ENCODE measurements around the gene SLC38A5. TPM values are rescaled to one million over a fixed set of nuclear protein-coding genes. Genes with fewer than 3 reads are reported as not detected.
"Not testable (repeated sequence)": the region's sequence is repeated elsewhere in the genome, so short reads cannot be mapped to it uniquely, and the experiment has no call there.

SLC38A5 gene
- total RNA-seq = 10 to 100 TPM in 1 of 2 donors, 1 to 10 TPM in 1; 9.2 to 11.2 TPM
- long read RNA-seq, donor 1, partial matches to known transcripts = 0 of 4 reads
- long read RNA-seq, donor 1, other reads (novel, unspliced or antisense) = 4 of 4 reads
- long read RNA-seq, donor 2, transcript SLC38A5-210 (16 exons, 2,659 nt) = major isoform, 6 of 21 reads
- long read RNA-seq, donor 2, partial matches to known transcripts = 3 of 21 reads
- long read RNA-seq, donor 2, other reads (novel, unspliced or antisense) = 12 of 21 reads

DNA sequence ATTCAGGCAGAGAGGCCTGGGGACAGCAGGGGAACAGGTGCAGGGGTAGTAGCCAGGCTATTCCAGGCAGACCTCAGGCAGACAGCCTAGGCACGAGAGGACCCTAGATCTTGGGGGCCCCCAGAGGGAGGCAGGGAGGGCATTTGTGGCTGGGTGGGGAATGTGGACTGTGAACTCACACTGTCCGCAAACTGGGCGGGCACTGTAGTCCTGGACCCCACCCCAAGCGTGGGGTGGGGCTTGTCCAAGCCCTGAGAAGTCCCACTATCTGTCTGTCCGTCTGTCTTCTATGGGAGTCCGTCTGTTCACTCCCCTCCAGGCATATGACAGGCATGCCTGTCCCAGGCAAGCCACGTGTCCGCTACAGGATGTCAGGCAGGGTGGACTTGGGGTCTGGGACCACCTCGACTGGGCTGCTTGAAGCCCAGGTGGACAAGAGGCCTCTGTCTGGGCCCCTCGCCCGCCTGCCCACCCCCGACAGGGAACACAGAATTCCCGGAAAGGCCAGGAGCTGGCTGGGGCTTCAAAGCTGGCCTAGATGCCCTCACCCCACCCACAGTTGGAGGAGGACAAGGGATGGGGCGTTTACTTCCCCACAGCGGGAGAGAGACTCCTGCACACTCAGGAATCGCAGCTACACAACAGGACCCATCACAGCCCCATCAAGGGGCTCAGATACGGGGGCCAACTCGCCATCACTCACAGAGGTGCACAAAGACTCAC lies at the start of gene SLC38A5:
SLC38A5 (minus strand) TSS at position 151 of the 723 bp plus-strand sequence. CDS start 2,336 bp downstream, outside the sequence.
- intact Hi-C loops (cut with DNase I) = no loop called here
- DNase-seq (ENCODE audit: low spot score) = peak; percentile 57

DNA sequence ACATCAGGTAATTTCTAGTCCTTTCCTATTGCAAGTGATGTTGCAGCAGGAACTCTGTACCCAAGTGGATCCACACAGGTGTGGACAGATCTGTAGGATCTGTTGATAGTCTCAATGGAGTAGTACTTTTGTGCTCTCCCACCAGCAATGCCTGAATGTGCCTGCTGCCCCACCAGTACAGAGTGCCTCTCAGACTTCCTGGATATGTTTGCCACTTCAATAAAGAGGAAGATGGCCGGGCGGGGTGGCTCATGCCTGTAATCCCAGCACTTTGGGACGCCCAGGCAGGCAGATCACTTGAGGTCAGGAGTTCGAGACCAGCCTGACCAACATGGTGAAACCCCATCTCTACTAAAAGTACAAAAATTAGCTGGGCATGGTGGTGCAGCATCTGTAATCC lies 49.4 kb upstream of the SLC38A5 start:
- DNase-seq (ENCODE audit: low spot score) = not testable (repeated sequence)
- intact Hi-C loops (cut with DNase I) = loop anchor here in 1 of 2 donors (5.0 kb wide), 1 partner anchor 562 kb away; no protein-coding TSS in a partner anchor

GRCh38 chrX:48516987-48517386 lies 46.9 kb upstream of the SLC38A5 start:
- DNase-seq (ENCODE audit: low spot score) = peak; percentile 65
- intact Hi-C loops (cut with DNase I) = loop anchor here in 1 of 2 donors (5.0 kb wide), 1 partner anchor 560 kb away; no protein-coding TSS in a partner anchor

- no peak for DNase-seq (ENCODE audit: low spot score)
- intact Hi-C loops (cut with DNase I) = loop anchor here in 1 of 2 donors (5.0 kb wide), 1 partner anchor 559 kb away; no protein-coding TSS in a partner anchor
Measured at GRCh38 chrX:48516285-48516684, 46.2 kb upstream of the SLC38A5 start.

GRCh38 chrX:48515842-48516241 lies 45.8 kb upstream of the SLC38A5 start:
- intact Hi-C loops (cut with DNase I) = loop anchor here in 1 of 2 donors (5.0 kb wide), 1 partner anchor 559 kb away; no protein-coding TSS in a partner anchor
- DNase-seq (ENCODE audit: low spot score) = peak; percentile 54

GRCh38 chrX:48514868-48515460 lies 44.9 kb upstream of the SLC38A5 start:
- peak; percentile 58 for DNase-seq (ENCODE audit: low spot score)
- intact Hi-C loops (cut with DNase I) = loop anchor here in 1 of 2 donors (5.0 kb wide), 2 partner anchors 558 to 1988 kb away; no protein-coding TSS in a partner anchor

DNA sequence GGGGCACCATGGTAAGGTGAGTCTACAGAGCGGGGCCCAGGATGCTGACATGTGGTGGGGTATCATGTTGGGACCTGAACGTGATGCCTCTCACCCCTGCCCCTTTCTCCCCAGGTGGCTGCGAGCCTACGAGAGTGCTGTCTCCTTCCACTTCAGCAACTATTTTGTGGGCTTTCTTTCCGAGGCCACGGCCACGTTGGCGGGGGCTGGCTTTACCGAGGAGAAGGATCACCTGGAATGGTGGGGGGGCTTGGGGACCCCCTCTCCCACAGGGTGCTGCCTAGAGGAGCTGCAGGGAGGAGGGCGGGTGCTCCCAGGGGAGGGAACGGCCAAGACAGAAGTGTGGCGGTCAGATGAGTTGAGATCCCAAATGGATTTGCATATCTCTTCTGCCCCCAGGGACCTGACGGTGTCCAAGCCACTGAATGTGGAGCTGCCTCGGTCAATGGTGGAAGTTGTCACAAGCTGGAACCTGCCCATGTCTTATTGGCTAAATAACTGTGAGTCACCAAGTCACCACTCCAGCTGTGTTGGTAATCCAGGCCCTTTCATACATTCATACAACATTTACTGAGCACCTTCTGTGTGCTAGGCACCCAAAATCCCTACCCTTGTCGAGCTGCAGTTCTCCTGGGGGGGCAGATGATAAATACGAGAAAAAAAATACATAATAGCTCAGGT lies 44.2 kb upstream of the SLC38A5 start:
- intact Hi-C loops (cut with DNase I) = loop anchor here in 1 of 2 donors (5.0 kb wide), 1 partner anchor 1987 kb away; no protein-coding TSS in a partner anchor
- no peak for DNase-seq (ENCODE audit: low spot score)

- DNase-seq (ENCODE audit: low spot score) = no peak
- intact Hi-C loops (cut with DNase I) = loop anchor here in 1 of 2 donors (5.0 kb wide), 1 partner anchor 1986 kb away; no protein-coding TSS in a partner anchor
Measured at GRCh38 chrX:48513670-48514069, 43.6 kb upstream of the SLC38A5 start.

GRCh38 chrX:48512371-48512935 lies 42.4 kb upstream of the SLC38A5 start:
- intact Hi-C loops (cut with DNase I) = loop anchor here in 1 of 2 donors (5.0 kb wide), 1 partner anchor 1985 kb away; no protein-coding TSS in a partner anchor
- DNase-seq (ENCODE audit: low spot score) = no peak

DNA sequence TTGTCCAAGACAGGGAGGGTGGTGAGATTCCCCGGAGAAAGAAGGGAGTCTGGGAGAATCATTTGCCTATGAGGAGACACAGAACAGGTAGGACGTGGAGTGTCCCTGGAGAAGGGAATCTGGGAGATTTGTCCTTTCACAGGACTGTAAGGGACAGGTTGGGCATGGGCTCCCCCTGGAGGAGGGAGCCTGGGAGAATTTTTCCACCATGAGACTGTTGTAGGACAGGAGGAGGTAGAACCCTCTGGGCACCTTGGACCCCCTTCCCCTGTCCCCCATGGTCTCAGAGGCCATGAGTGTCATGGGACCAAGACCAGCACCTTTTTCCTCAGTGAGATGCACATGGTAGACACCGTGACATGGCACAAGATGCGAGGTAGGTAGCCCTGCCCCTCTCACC lies 41.5 kb upstream of the SLC38A5 start:
- DNase-seq (ENCODE audit: low spot score) = no peak
- intact Hi-C loops (cut with DNase I) = loop anchor here in 1 of 2 donors (5.0 kb wide), 1 partner anchor 1984 kb away; no protein-coding TSS in a partner anchor

GRCh38 chrX:48509619-48510018 lies 39.6 kb upstream of the SLC38A5 start:
- no peak for DNase-seq (ENCODE audit: low spot score)
- intact Hi-C loops (cut with DNase I) = loop anchor here in 1 of 2 donors (5.0 kb wide), 1 partner anchor 1982 kb away; no protein-coding TSS in a partner anchor

GRCh38 chrX:48509245-48509590 lies 39.2 kb upstream of the SLC38A5 start:
- DNase-seq (ENCODE audit: low spot score) = no peak
- intact Hi-C loops (cut with DNase I) = no loop called here

DNA sequence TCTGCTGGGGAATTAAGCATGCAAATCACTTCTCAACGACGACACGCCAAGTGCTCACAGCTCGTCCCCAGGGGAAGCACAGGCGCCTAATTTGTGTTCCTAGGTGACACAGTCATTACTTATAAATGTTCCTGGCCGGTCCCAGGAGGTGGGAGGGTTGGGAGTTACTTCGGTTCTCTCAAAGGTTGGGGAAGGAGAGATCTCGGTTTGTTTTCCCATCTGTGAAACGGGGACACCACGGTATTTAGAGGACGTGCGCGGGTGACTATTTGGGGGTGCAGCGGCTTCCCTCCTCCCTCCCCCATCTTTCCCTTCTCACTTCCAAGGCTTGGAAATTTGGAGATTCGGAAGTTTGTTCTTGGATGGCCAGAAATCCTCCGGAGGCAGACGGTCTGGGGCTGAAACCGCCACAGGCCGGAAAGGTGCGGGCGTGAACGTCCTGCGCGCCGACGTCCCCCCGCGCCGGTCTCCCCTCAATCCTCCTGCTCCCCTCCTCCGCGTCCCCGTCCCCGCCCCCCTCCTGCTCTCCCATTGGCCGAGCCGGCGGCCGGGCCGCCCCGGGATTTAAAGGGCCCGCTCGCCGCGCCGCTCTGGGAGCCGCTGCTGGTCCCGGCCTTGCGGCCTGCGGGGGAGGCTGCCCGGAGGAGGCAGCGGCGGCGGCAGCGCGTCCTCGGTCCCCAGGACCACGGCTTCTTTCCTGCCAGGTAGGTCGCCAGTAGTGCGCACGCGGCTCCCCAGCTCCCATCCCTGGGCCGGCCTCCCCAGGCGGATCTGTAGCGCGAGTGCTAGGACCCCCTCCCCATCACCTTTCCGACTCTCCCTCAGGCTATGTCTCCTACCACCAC lies 38.6 kb upstream of the SLC38A5 start, which contains the start of gene PORCN:
PORCN (plus strand) TSS at position 593 of the 845 bp plus-strand sequence. CDS start 829 bp downstream, outside the sequence.
- peak; percentile 93 for DNase-seq (ENCODE audit: low spot score)
- intact Hi-C loops (cut with DNase I) = no loop called here

DNA sequence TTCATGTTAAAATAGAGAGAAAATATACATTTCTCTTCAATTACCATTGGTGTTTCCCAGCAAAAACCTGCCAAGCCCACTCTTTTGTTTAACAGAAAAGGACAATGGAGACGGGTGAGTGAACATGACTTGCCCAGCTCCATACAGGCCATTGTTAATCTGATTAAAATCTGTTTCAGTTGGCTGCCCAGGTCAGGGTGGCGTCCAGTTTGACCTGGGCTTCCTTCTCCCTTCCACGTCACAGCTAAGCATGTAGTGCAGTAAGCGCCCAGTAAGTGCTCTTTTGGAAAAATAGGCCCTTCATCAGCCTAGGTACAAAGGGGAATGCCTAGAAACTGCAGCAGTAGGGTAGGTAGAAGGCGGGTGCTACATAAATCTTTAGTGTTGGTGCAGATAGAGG lies 37.2 kb upstream of the SLC38A5 start:
- DNase-seq (ENCODE audit: low spot score) = no peak
- intact Hi-C loops (cut with DNase I) = no loop called here

DNA sequence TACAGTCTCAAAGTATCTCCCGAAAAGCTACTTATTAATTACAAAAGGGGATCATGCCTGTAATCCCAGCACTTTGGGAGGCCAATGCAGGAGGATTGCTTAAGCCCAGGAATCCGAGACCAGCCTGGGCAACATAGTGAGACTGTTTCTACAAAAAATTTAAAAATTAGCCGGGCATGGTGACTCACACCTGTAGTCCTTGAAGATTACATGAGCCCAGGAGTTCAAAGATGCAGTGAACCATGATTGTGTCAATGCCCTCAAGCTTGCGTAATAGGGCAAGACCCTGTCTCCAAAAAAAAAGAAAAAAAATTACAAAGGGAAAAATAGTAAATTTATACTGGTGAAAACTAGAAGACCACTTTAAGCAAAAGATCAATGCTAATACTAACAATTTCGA lies 35.4 kb upstream of the SLC38A5 start:
- DNase-seq (ENCODE audit: low spot score) = no peak
- intact Hi-C loops (cut with DNase I) = no loop called here

DNA sequence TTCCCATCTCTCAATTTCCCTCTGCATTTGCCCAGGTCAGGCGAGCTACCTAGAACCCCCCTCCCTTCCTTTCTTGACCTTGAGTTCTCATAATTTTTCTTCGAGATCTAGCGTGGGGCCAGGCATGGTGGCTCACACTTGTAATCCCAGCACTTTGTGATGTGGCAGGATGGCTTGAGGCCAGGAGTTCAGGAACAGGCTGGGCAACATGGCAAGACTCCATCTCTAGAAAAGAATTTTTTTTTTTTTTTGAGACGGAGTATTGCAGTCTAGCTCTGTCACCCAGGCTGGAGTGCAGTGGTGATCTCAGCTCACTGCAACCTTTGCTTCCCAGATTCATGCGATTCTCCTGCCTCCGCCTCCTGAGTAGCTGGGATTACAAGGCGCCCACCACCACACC lies 34.2 kb upstream of the SLC38A5 start:
- intact Hi-C loops (cut with DNase I) = no loop called here
- DNase-seq (ENCODE audit: low spot score) = no peak

- no peak for DNase-seq (ENCODE audit: low spot score)
- intact Hi-C loops (cut with DNase I) = no loop called here
Measured at GRCh38 chrX:48498374-48498809, 28.3 kb upstream of the SLC38A5 start.

GRCh38 chrX:48497871-48498270 lies 27.8 kb upstream of the SLC38A5 start:
- no peak for DNase-seq (ENCODE audit: low spot score)

More at GRCh38 chrX:48497871-48498270, 27.8 kb upstream of the SLC38A5 start:
- intact Hi-C loops (cut with DNase I) = no loop called here
